Middle frontal gyrus (tissue), 1 donor: Measurements from ENCODE around the gene LRRK2.

ENCODE experiments used
- DNase-seq: peaks from one replicate; pipeline ENCODE4 v3.0.0-alpha.2; 2015; ENCODE audit warnings: low spot score; ENCODE audit errors: extremely low spot score

The LRRK2 gene

GRCh38 chr12:40399656-40400055 is 174.9 kb downstream of the LRRK2 start:
- no peak for DNase-seq

DNA sequence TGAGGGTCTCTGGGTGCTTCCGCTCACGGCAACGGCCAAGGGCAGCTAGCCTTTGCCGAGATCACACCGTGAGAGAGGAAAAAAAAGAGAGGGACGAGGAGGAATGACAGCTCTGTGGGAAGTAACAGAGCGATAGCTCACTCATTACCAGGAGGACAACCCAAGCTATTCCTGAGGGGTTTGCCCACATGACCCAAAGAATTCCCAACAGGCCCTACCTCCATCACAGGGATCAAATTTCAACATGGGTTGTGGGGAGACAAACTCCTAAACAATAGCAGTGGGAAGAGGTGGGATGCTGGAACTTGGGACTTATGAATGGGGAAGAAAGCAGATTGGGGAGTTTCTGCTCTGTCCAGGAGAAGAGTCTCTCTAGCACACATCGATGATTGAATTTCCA is 180.6 kb downstream of the LRRK2 start:
- no peak for DNase-seq
